T-helper 1 cell treated with Interleukin-12 subunit alpha and Interleukin-12 subunit beta and Interleukin-4 antibody, amounts not matched to agents 30 μg/mL and 1 μg/mL, for 36 hours (primary cell): ENCODE data around the gene MRPS34.
A peak's percentile ranks its signal among the peaks of the same experiment; 100 is the strongest.

Experiments used
- H3K27ac Mint-ChIP-seq: one replicate; pipeline ENCODE4 v1.8.0; 2021; ENCODE audit warnings: mild to moderate bottlenecking, mixed read lengths
- H3K27me3 Mint-ChIP-seq: one replicate; pipeline ENCODE4 v1.8.0; 2021; ENCODE audit warnings: low read depth, mixed read lengths
- H3K36me3 Mint-ChIP-seq: one replicate; pipeline ENCODE4 v1.8.0; 2021; ENCODE audit warnings: low read depth, mixed read lengths
- H3K4me1 Mint-ChIP-seq: one replicate; pipeline ENCODE4 v1.8.0; 2021; ENCODE audit warnings: low read depth, mixed read lengths
- H3K4me3 Mint-ChIP-seq: one replicate; pipeline ENCODE4 v1.8.0; 2021; ENCODE audit warnings: mild to moderate bottlenecking, moderate library complexity, mixed read lengths
- H3K9me3 Mint-ChIP-seq: one replicate; pipeline ENCODE4 v1.8.0; 2021; ENCODE audit warnings: mixed read lengths

MRPS34 gene

GRCh38 chr16:1762879-1763520 is 9.9 kb downstream of the MRPS34 start:
- Mint-ChIP-seq H3K27me3 (no peaks in the 10 kb centered on the region), H3K4me3 (no peak overlapping the region), H3K27ac (no peak overlapping the region), H3K9me3 (no peaks in the 10 kb centered on the region), H3K36me3 (peaks cover 11% of the 10 kb centered on the region), H3K4me1 (no peaks in the 10 kb centered on the region)

GRCh38 chr16:1762196-1762878 is 10.6 kb downstream of the MRPS34 start:
- no peaks in the 10 kb centered on the region for H3K27me3 Mint-ChIP-seq
- H3K27ac Mint-ChIP-seq = no peak overlapping the region
- H3K9me3 Mint-ChIP-seq = no peaks in the 10 kb centered on the region
- no peaks in the 10 kb centered on the region for H3K4me1 Mint-ChIP-seq
- H3K4me3 Mint-ChIP-seq = no peak overlapping the region
- H3K36me3 Mint-ChIP-seq = peaks cover 11% of the 10 kb centered on the region

GRCh38 chr16:1761751-1762150 is 11.2 kb downstream of the MRPS34 start:
- Mint-ChIP-seq H3K4me1 (peaks cover 1% of the 10 kb centered on the region), H3K27ac (no peak overlapping the region), H3K9me3 (no peaks in the 10 kb centered on the region), H3K36me3 (peaks cover 9% of the 10 kb centered on the region), H3K4me3 (no peak overlapping the region), H3K27me3 (no peaks in the 10 kb centered on the region)

GRCh38 chr16:1760911-1761310 is 12.0 kb downstream of the MRPS34 start:
- Mint-ChIP-seq H3K4me3 (no peak overlapping the region), H3K36me3 (peaks cover 9% of the 10 kb centered on the region), H3K27me3 (no peaks in the 10 kb centered on the region), H3K27ac (no peak overlapping the region), H3K4me1 (peaks cover 3% of the 10 kb centered on the region), H3K9me3 (no peaks in the 10 kb centered on the region)

GRCh38 chr16:1759511-1759910 is 13.4 kb downstream of the MRPS34 start:
- no peaks in the 10 kb centered on the region for H3K27me3 Mint-ChIP-seq
- H3K4me1 Mint-ChIP-seq = peaks cover 3% of the 10 kb centered on the region
- H3K27ac Mint-ChIP-seq = no peak overlapping the region
- no peak overlapping the region for H3K4me3 Mint-ChIP-seq
- H3K9me3 Mint-ChIP-seq = no peaks in the 10 kb centered on the region
- H3K36me3 Mint-ChIP-seq = peaks cover 12% of the 10 kb centered on the region

GRCh38 chr16:1758923-1759322 is 14.0 kb downstream of the MRPS34 start:
- H3K27me3 Mint-ChIP-seq = no peaks in the 10 kb centered on the region
- no peaks in the 10 kb centered on the region for H3K9me3 Mint-ChIP-seq
- peaks cover 12% of the 10 kb centered on the region for H3K36me3 Mint-ChIP-seq
- H3K4me3 Mint-ChIP-seq = no peak overlapping the region
- peaks cover 3% of the 10 kb centered on the region for H3K4me1 Mint-ChIP-seq
- peak overlapping the region; percentile 55 for H3K27ac Mint-ChIP-seq

- H3K36me3 Mint-ChIP-seq = peaks cover 12% of the 10 kb centered on the region
- peaks cover 3% of the 10 kb centered on the region for H3K4me1 Mint-ChIP-seq
- H3K27me3 Mint-ChIP-seq = no peaks in the 10 kb centered on the region
- H3K27ac Mint-ChIP-seq = no peak overlapping the region
- no peak overlapping the region for H3K4me3 Mint-ChIP-seq
- H3K9me3 Mint-ChIP-seq = no peaks in the 10 kb centered on the region
These were observed 15.0 kb downstream of the MRPS34 start for GRCh38 chr16:1757714-1758461.

- Mint-ChIP-seq H3K27me3 (no peaks in the 10 kb centered on the region), H3K4me1 (peaks cover 3% of the 10 kb centered on the region), H3K27ac (no peak overlapping the region), H3K4me3 (no peak overlapping the region), H3K9me3 (no peaks in the 10 kb centered on the region), H3K36me3 (peaks cover 5% of the 10 kb centered on the region)
These were observed 18.7 kb downstream of the MRPS34 start for GRCh38 chr16:1754204-1754603.

GRCh38 chr16:1752853-1753252 is 20.1 kb downstream of the MRPS34 start:
- Mint-ChIP-seq H3K4me1 (peaks cover 3% of the 10 kb centered on the region), H3K9me3 (no peaks in the 10 kb centered on the region), H3K27me3 (no peaks in the 10 kb centered on the region), H3K27ac (no peak overlapping the region), H3K4me3 (no peak overlapping the region), H3K36me3 (peaks cover 3% of the 10 kb centered on the region)

GRCh38 chr16:1751946-1752345 is 21.0 kb downstream of the MRPS34 start:
- no peak overlapping the region for H3K27ac Mint-ChIP-seq
- no peaks in the 10 kb centered on the region for H3K27me3 Mint-ChIP-seq
- H3K36me3 Mint-ChIP-seq = peaks cover 3% of the 10 kb centered on the region
- no peak overlapping the region for H3K4me3 Mint-ChIP-seq
- peaks cover 3% of the 10 kb centered on the region for H3K4me1 Mint-ChIP-seq
- no peaks in the 10 kb centered on the region for H3K9me3 Mint-ChIP-seq

GRCh38 chr16:1749152-1750117 is 23.5 kb downstream of the MRPS34 start:
- no peaks in the 10 kb centered on the region for H3K27me3 Mint-ChIP-seq
- no peaks in the 10 kb centered on the region for H3K9me3 Mint-ChIP-seq
- H3K4me3 Mint-ChIP-seq = no peak overlapping the region
- no peaks in the 10 kb centered on the region for H3K4me1 Mint-ChIP-seq
- H3K27ac Mint-ChIP-seq = no peak overlapping the region
- H3K36me3 Mint-ChIP-seq = peaks cover 2% of the 10 kb centered on the region

GRCh38 chr16:1747934-1748333 is 25.0 kb downstream of the MRPS34 start:
- Mint-ChIP-seq H3K4me3 (no peak overlapping the region), H3K36me3 (peaks cover 4% of the 10 kb centered on the region), H3K27me3 (no peaks in the 10 kb centered on the region), H3K9me3 (no peaks in the 10 kb centered on the region), H3K4me1 (peaks cover 2% of the 10 kb centered on the region), H3K27ac (no peak overlapping the region)

GRCh38 chr16:1746693-1747195 is 26.2 kb downstream of the MRPS34 start:
- Mint-ChIP-seq H3K9me3 (no peaks in the 10 kb centered on the region), H3K36me3 (peaks cover 4% of the 10 kb centered on the region), H3K27ac (no peak overlapping the region), H3K27me3 (no peaks in the 10 kb centered on the region), H3K4me3 (no peak overlapping the region), H3K4me1 (peaks cover 2% of the 10 kb centered on the region)
